Duodenal mucosa (tissue), 2 donors: Measurements from ENCODE around the gene CORO2B.
"Not testable (repeated sequence)": the region's sequence is repeated elsewhere in the genome, so short reads cannot be mapped to it uniquely, and the experiment has no call there.

ENCODE experiments used
- H3K27ac ChIP-seq: one replicate; pipeline ENCODE4 v1.7.0; 2013; ENCODE audit warnings: low read depth, low read length
- H3K27me3 ChIP-seq, 2 donors: one replicate each; pipeline ENCODE4 v1.7.0; 2013; ENCODE audit warnings: low read length in 2 of 2, control low read depth in 1 of 2; ENCODE audit not compliant: insufficient read depth in 2 of 2, control insufficient read depth in 1 of 2
- H3K36me3 ChIP-seq, 2 donors: one replicate each; pipeline ENCODE4 v1.7.0; 2013; ENCODE audit warnings: low read length in 2 of 2, control low read depth in 1 of 2; ENCODE audit not compliant: insufficient read depth in 2 of 2, control insufficient read depth in 1 of 2
- H3K4me1 ChIP-seq, 2 donors: one replicate each; pipeline ENCODE4 v1.7.0; 2013; ENCODE audit warnings: low read length in 2 of 2, control low read depth in 1 of 2; ENCODE audit not compliant: insufficient read depth in 2 of 2, control insufficient read depth in 1 of 2
- H3K4me3 ChIP-seq, 2 donors: one replicate each; pipeline ENCODE4 v1.7.0; 2013; ENCODE audit warnings: low read length in 2 of 2, low read depth in 1 of 2
- H3K9ac ChIP-seq, 2 donors: one replicate each; pipeline ENCODE4 v1.7.0; 2013; ENCODE audit warnings: low read length in 2 of 2, low read depth in 1 of 2
- H3K9me3 ChIP-seq, 2 donors: one replicate each; pipeline ENCODE4 v1.7.0; 2013; ENCODE audit warnings: low read length in 2 of 2, control low read depth in 1 of 2; ENCODE audit not compliant: control insufficient read depth in 1 of 2

CORO2B gene

GRCh38 chr15:68759982-68760579 is 181.3 kb downstream of the CORO2B start:
- not testable (repeated sequence) for H3K9me3 ChIP-seq, H3K4me3 ChIP-seq, H3K27ac ChIP-seq, H3K9ac ChIP-seq, H3K36me3 ChIP-seq, H3K27me3 ChIP-seq, H3K4me1 ChIP-seq

GRCh38 chr15:68763063-68763462 is 184.3 kb downstream of the CORO2B start:
- H3K27ac ChIP-seq: no peak overlapping the region

GRCh38 chr15:68764090-68764489 is 185.3 kb downstream of the CORO2B start:
- H3K4me3 ChIP-seq: no peak overlapping the region
- no peak overlapping the region for H3K9ac ChIP-seq
- H3K4me1 ChIP-seq: no peaks in the 10 kb centered on the region
- no peaks in the 10 kb centered on the region for H3K9me3 ChIP-seq
- no peaks in the 10 kb centered on the region for H3K27me3 ChIP-seq
- H3K36me3 ChIP-seq: no peaks in the 10 kb centered on the region
- H3K27ac ChIP-seq: no peak overlapping the region

More at GRCh38 chr15:68763063-68763462, 184.3 kb downstream of the CORO2B start:
- Histone ChIP-seq H3K4me1 (no peaks in the 10 kb centered on the region), H3K27me3 (no peaks in the 10 kb centered on the region), H3K9ac (no peak overlapping the region), H3K36me3 (no peaks in the 10 kb centered on the region), H3K4me3 (no peak overlapping the region), H3K9me3 (no peaks in the 10 kb centered on the region)

GRCh38 chr15:68765602-68766368 is 187.0 kb downstream of the CORO2B start:
- Histone ChIP-seq H3K36me3 (no peaks in the 10 kb centered on the region), H3K27ac (no peak overlapping the region), H3K27me3 (no peaks in the 10 kb centered on the region), H3K9ac (no peak overlapping the region), H3K9me3 (no peaks in the 10 kb centered on the region), H3K4me3 (no peak overlapping the region), H3K4me1 (no peaks in the 10 kb centered on the region)

- H3K4me3 ChIP-seq: no peak overlapping the region
- no peaks in the 10 kb centered on the region for H3K27me3 ChIP-seq
- no peak overlapping the region for H3K9ac ChIP-seq
- no peaks in the 10 kb centered on the region for H3K4me1 ChIP-seq
- H3K27ac ChIP-seq: no peak overlapping the region
- H3K9me3 ChIP-seq: no peaks in the 10 kb centered on the region
- H3K36me3 ChIP-seq: no peaks in the 10 kb centered on the region
Observed at GRCh38 chr15:68767833-68768232, 189.0 kb downstream of the CORO2B start.

- Histone ChIP-seq H3K4me1 (no peaks in the 10 kb centered on the region), H3K27ac (no peak overlapping the region), H3K9me3 (no peaks in the 10 kb centered on the region)
Observed at GRCh38 chr15:68768321-68768720, 189.5 kb downstream of the CORO2B start.

GRCh38 chr15:68769702-68770101 is 190.9 kb downstream of the CORO2B start:
- H3K9ac ChIP-seq: no peak overlapping the region
- no peak overlapping the region for H3K4me3 ChIP-seq
- H3K36me3 ChIP-seq: no peaks in the 10 kb centered on the region
- H3K9me3 ChIP-seq: no peaks in the 10 kb centered on the region
- no peaks in the 10 kb centered on the region for H3K27me3 ChIP-seq
- no peaks in the 10 kb centered on the region for H3K4me1 ChIP-seq
- H3K27ac ChIP-seq: no peak overlapping the region

More at GRCh38 chr15:68768321-68768720, 189.5 kb downstream of the CORO2B start:
- no peak overlapping the region for H3K4me3 ChIP-seq
- H3K27me3 ChIP-seq: no peaks in the 10 kb centered on the region
- no peaks in the 10 kb centered on the region for H3K36me3 ChIP-seq
- no peak overlapping the region for H3K9ac ChIP-seq

- Histone ChIP-seq H3K27ac (no peak overlapping the region), H3K27me3 (no peaks in the 10 kb centered on the region), H3K4me3 (no peak overlapping the region), H3K9me3 (no peaks in the 10 kb centered on the region), H3K36me3 (no peaks in the 10 kb centered on the region), H3K4me1 (no peaks in the 10 kb centered on the region), H3K9ac (no peak overlapping the region)
Observed at GRCh38 chr15:68770216-68770615, 191.4 kb downstream of the CORO2B start.

GRCh38 chr15:68773036-68773435 is 194.2 kb downstream of the CORO2B start:
- H3K4me1 ChIP-seq: peaks cover 10 to 13% of the 10 kb centered on the region in 2 donors
- H3K36me3 ChIP-seq: no peaks in the 10 kb centered on the region
- no peaks in the 10 kb centered on the region for H3K9me3 ChIP-seq
- H3K9ac ChIP-seq: no peak overlapping the region
- no peak overlapping the region for H3K4me3 ChIP-seq
- H3K27ac ChIP-seq: no peak overlapping the region
- no peaks in the 10 kb centered on the region for H3K27me3 ChIP-seq

- Histone ChIP-seq H3K36me3 (peaks cover 0 to 5% of the 10 kb centered on the region in 2 donors), H3K4me1 (peaks cover 10 to 13% of the 10 kb centered on the region in 2 donors), H3K27me3 (no peaks in the 10 kb centered on the region), H3K4me3 (no peak overlapping the region), H3K9ac (no peak overlapping the region), H3K27ac (no peak overlapping the region), H3K9me3 (no peaks in the 10 kb centered on the region)
Observed at GRCh38 chr15:68774120-68774519, 195.3 kb downstream of the CORO2B start.
